Fibroblast of lung (primary cell): ENCODE results near the gene SUSD5. TPM values are rescaled to one million over a fixed set of nuclear protein-coding genes. Genes with fewer than 3 reads are reported as not detected.

Experiments
- DNase-seq, 2 donors: peaks; one replicate each; pipeline versions ENCODE4 v3.0.0 to v3.0.0-alpha.2; 2010; ENCODE audit warnings: low read depth in 2 of 2
- H2AFZ ChIP-seq: 2 replicates; pipeline ENCODE4 v1.5.1; 2012; ENCODE audit warnings: low read length, control low read depth, inconsistent platforms
- H3K27ac ChIP-seq: 2 replicates; pipeline ENCODE4 v1.5.1; 2011; ENCODE audit warnings: low read length, control low read depth; ENCODE audit not compliant: insufficient read depth
- H3K27me3 ChIP-seq: 2 replicates; pipeline ENCODE4 v1.5.1; 2011; ENCODE audit warnings: mild to moderate bottlenecking, low read length; ENCODE audit not compliant: control insufficient read depth, insufficient read depth
- H3K36me3 ChIP-seq: 2 replicates; pipeline ENCODE4 v1.5.1; 2011; ENCODE audit warnings: low read length; ENCODE audit not compliant: control insufficient read depth, insufficient read depth
- H3K4me1 ChIP-seq: 2 replicates; pipeline ENCODE4 v1.5.1; 2011; ENCODE audit warnings: low read length; ENCODE audit not compliant: control insufficient read depth, insufficient read depth; ENCODE audit errors: extremely low read depth
- H3K4me2 ChIP-seq: 2 replicates; pipeline ENCODE4 v1.5.1; 2011; ENCODE audit warnings: low read length, control low read depth; ENCODE audit not compliant: insufficient read depth; ENCODE audit errors: extremely low read depth
- H3K4me3 ChIP-seq, 4 experiments: fragments of 200-600 bp in 1 of 4; sonication (generic) in 1 of 4; replicated peaks in 1 of 4; 2 replicates each; pipeline ENCODE4 v1.5.1; 2011 to 2016; ENCODE audit warnings: low read length in 4 of 4, low read depth in 3 of 4, mild to moderate bottlenecking in 3 of 4, control low read depth in 2 of 4, inconsistent platforms in 1 of 4, mixed read lengths in 1 of 4; ENCODE audit not compliant: insufficient read depth in 1 of 4; ENCODE audit errors: control extremely low read depth in 1 of 4
- H3K79me2 ChIP-seq: 2 replicates; pipeline ENCODE4 v1.5.1; 2012; ENCODE audit warnings: mild to moderate bottlenecking, low read length, inconsistent platforms; ENCODE audit not compliant: control insufficient read depth, insufficient read depth
- H3K9ac ChIP-seq: 2 replicates; pipeline ENCODE4 v1.5.1; 2011; ENCODE audit warnings: mild to moderate bottlenecking, low read length, control low read depth; ENCODE audit not compliant: insufficient read depth
- H3K9me3 ChIP-seq: 2 replicates; pipeline ENCODE4 v1.5.1; 2012; ENCODE audit warnings: low read depth, low read length; ENCODE audit not compliant: control insufficient read depth, insufficient read depth
- H4K20me1 ChIP-seq: 2 replicates; pipeline ENCODE4 v1.5.1; 2011; ENCODE audit warnings: low read length; ENCODE audit not compliant: control insufficient read depth, insufficient read depth; ENCODE audit errors: extremely low read depth
- CTCF ChIP-seq, 2 donors: IDR thresholded peaks in 1 of 2; conservative IDR thresholded peaks in 1 of 2; 1 replicate in 1 of 2; 2 replicates in 1 of 2; pipeline ENCODE4 v1.5.1; 2011 to 2012; ENCODE audit warnings: low read length in 2 of 2, control low read depth in 1 of 2, inconsistent platforms in 1 of 2, low read depth in 1 of 2, mild to moderate bottlenecking in 1 of 2
- EZH2 ChIP-seq: IDR thresholded peaks from 2 replicates; pipeline ENCODE4 v1.5.1; 2012; ENCODE audit warnings: low read length, control low read depth, mild to moderate bottlenecking; ENCODE audit errors: missing control alignments
- polyA plus RNA-seq, 2 donors: library from polyadenylated mRNA; depleted of rRNA in 1 of 2; stranded (reverse) in 1 of 2; unstranded in 1 of 2; fragments of >200 nt; gene quantifications; 2 replicates each; pipeline ENCODE4 v1.2.1, GENCODE V29; 2011 to 2012; ENCODE audit warnings: missing spikeins in 1 of 2
- total RNA-seq: library from RNA; depleted of rRNA; stranded (reverse); fragments of >200 nt; gene quantifications from 2 replicates; pipeline ENCODE4 v1.2.1, GENCODE V29; 2014

Gene SUSD5
- total and polyA plus RNA-seq, 2 donors (not counting 1 experiment from before 2014, with no cell fraction given), result 0.75 to 2.3 TPM

DNA sequence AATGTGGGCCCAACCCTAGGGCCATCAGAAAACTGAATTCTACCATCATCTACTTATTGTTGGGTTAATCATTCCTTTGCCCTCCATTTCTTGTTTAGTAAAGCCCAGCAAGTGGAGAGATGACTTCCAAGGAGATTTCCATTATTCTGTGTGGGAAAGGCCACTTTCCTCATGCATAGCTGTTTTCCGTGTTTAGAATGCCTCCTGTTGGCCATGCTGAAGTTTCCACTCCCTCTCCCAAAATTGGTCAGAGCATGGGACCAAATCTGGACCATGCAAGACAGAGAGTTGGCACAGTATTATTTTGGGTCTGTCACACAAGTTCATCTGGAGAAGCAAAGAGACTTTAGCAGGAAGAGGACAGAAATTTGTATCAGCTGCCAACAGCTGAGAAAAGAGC lies 15.3 kb upstream of the SUSD5 start:
- H3K27ac ChIP-seq, result no peak overlapping the region
- DNase-seq, result no peak
- no peaks in the 10 kb centered on the region for H3K27me3 ChIP-seq
- H4K20me1 ChIP-seq, result no peaks in the 10 kb centered on the region
- H3K79me2 ChIP-seq, result no peaks in the 10 kb centered on the region
- no peaks in the 10 kb centered on the region for H3K4me1 ChIP-seq
- TF ChIP-seq CTCF (conservative IDR thresholded peaks at IDR 0.05 in 1 of 2, IDR thresholded peaks at IDR 0.05 in 1 of 2; ENCODE audit: low read depth in 1 of 2, low read length in 2 of 2) (no peak), EZH2 (no peak)
- H3K4me2 ChIP-seq, result no peak overlapping the region
- H3K9ac ChIP-seq, result no peak overlapping the region
- no peaks in the 10 kb centered on the region for H3K36me3 ChIP-seq
- no peak overlapping the region for H2AFZ ChIP-seq
- H3K4me3 ChIP-seq, result no peak overlapping the region
- H3K9me3 ChIP-seq, result no peaks in the 10 kb centered on the region

- Histone ChIP-seq H3K9me3 (no peaks in the 10 kb centered on the region), H3K27me3 (no peaks in the 10 kb centered on the region), H3K36me3 (no peaks in the 10 kb centered on the region), H2AFZ (no peak overlapping the region), H3K79me2 (no peaks in the 10 kb centered on the region), H3K27ac (no peak overlapping the region), H3K9ac (no peak overlapping the region), H3K4me2 (no peak overlapping the region), H3K4me1 (no peaks in the 10 kb centered on the region), H3K4me3 (no peak overlapping the region), H4K20me1 (no peaks in the 10 kb centered on the region)
- no peak for DNase-seq
- TF ChIP-seq CTCF (conservative IDR thresholded peaks at IDR 0.05 in 1 of 2, IDR thresholded peaks at IDR 0.05 in 1 of 2; ENCODE audit: low read depth in 1 of 2, low read length in 2 of 2), result no peak
- no peak for TF ChIP-seq EZH2
Measured at GRCh38 chr3:33231756-33232465, 13.3 kb upstream of the SUSD5 start.

GRCh38 chr3:33229947-33230346 lies 11.3 kb upstream of the SUSD5 start:
- Histone ChIP-seq H3K36me3 (no peaks in the 10 kb centered on the region), H3K4me2 (no peak overlapping the region), H4K20me1 (no peaks in the 10 kb centered on the region), H3K9me3 (no peaks in the 10 kb centered on the region), H3K4me3 (no peak overlapping the region), H3K4me1 (no peaks in the 10 kb centered on the region), H3K27ac (no peak overlapping the region), H2AFZ (no peak overlapping the region), H3K27me3 (no peaks in the 10 kb centered on the region), H3K79me2 (no peaks in the 10 kb centered on the region), H3K9ac (no peak overlapping the region)
- no peak for DNase-seq
- TF ChIP-seq EZH2 (no peak), CTCF (conservative IDR thresholded peaks at IDR 0.05 in 1 of 2, IDR thresholded peaks at IDR 0.05 in 1 of 2; ENCODE audit: low read depth in 1 of 2, low read length in 2 of 2) (no peak)
